Coronary artery (tissue), 2 donors: ENCODE measurements around the gene FBXO17.

Experiments used
- DNase-seq: peaks from one replicate; pipeline ENCODE4 v3.0.0-alpha.2; 2017; ENCODE audit warnings: low spot score
- H3K27ac ChIP-seq, 2 donors: fragments of 200-600 bp; sonication (generic); one replicate each; pipeline ENCODE4 v1.5.1; 2016 to 2019
- H3K4me3 ChIP-seq: fragments of 200-600 bp; sonication (generic); 2 replicates; pipeline ENCODE4 v1.5.1; 2016; ENCODE audit warnings: mild to moderate bottlenecking, moderate library complexity
- CTCF ChIP-seq: fragments of 200-600 bp; sonication (generic); IDR thresholded peaks from one replicate; pipeline ENCODE4 v1.5.1; 2019; ENCODE audit warnings: antibody characterized with exemption

FBXO17 gene

DNA sequence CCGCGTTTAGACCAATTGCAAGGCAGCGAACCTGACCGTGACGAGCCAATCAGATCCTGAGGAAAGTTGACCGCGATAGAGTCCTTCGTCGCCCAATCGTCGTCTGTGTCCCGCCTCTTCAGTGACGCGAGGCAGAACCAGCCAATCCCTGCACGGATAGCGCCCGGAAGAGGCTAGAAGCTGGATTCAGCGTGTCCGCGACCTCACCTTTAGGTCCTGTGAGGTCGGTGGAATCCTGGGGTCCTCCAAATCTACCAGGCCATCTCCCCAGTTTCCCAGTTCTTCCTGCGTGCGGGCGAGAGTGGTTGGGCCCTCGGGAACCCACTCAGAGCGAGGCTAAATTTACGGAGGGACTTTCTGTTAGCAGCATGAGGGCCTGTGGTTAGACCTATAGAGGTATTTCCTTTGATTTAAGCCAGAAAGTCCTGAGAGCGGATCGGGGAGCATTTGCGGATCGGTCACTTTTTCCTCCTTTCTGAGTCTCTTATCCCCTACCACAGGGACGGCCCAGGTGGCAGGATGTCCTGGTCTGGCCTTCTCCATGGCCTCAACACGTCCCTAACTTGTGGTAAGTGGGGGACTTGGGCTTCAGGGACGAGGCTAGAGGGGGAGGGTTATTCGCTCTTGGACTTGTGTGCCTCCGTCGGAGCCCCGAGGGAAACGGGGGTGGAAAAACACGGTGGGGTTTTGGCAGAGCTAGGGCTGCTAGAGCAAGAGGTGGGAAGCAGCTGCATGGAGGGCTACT is 44.6 kb downstream of the FBXO17 start, which contains the start of gene MRPS12:
Gene MRPS12, plus strand, starts transcription at position 169 of the 745 bp plus-strand sequence. Its CDS starts 351 bp downstream, at position 520.
- no peak for TF ChIP-seq CTCF
- peak within 1 kb of the TSS; percentile 93 for H3K4me3 ChIP-seq
- peak within 1 kb of the TSS; percentile 80 to 95 for H3K27ac ChIP-seq
- peak; percentile 99 for DNase-seq

DNA sequence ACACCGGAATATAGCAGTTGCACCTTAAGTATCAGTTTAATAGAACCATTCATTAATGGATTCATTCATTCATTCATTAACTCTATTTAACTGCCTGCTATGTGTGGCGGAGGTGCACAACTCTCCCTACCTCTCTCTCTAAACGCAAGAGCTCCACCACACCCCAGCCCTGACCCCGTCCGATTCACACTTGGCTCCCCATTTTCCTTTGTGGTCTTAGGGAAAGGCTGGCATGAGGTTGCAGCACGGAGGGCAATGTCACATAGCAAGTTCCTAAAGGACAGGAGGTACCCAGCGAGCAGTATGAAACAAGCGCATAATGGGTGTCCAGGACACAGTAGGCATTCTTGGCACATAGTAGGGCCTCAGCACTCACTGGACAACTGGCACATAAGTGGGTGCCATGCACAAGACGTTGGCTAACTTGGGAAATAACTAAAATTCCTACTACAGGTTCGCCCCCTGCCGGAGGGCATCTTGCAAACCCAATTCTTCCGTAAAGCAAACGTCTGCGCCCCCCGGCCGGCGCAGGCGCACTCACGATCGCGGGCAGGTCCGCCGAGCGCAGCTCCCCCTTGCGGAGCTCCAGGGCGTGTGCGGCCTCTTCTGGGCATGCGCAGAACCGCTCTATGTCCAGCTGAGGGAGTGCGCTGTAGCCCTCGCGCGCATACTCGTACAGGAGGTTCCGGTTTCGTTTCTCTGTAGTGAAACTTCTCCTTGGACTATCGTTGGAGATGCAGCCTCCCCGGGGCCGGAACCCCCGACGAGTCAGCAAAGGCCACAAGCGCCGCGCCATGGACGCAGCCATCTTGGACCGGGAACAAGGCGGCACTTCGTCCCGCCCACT is 45.4 kb downstream of the FBXO17 start, which contains the start of gene SARS2:
Gene SARS2, minus strand, starts transcription at position 835 of the 847 bp plus-strand sequence. Its CDS starts 27 bp downstream, at position 808.
- H3K4me3 ChIP-seq: peak within 1 kb of the TSS; percentile 93
- H3K27ac ChIP-seq: peak within 1 kb of the TSS; percentile 80 to 95
- DNase-seq: peak; percentile 94
- peak; percentile 98 for TF ChIP-seq CTCF

- no peak overlapping the region for H3K27ac ChIP-seq
- DNase-seq: no peak
- no peak for TF ChIP-seq CTCF
- H3K4me3 ChIP-seq: no peak overlapping the region
Measured at GRCh38 chr19:38928391-38929001, 47.0 kb downstream of the FBXO17 start.

DNA sequence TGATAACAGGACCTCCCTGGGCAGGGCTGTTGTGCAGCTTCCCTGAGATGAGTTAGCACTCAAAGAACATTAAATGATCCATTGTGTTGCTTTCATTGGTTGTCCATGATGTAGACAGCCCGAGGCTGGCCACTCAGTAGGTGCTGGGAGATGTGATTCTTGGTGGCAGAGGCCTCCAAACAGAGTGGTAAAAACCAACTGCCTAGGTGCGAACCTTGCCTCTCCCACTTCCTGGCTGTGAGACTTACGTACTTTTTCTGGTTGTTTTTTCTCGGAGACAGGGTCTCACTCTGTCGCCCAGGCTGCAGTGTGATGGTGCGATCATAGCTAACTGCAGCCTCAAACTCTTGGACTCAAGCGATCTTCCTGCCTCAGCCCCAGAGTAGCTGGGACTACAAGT is 51.2 kb downstream of the FBXO17 start:
- no peak overlapping the region for H3K27ac ChIP-seq
- TF ChIP-seq CTCF: no peak
- H3K4me3 ChIP-seq: no peak overlapping the region
- no peak for DNase-seq

DNA sequence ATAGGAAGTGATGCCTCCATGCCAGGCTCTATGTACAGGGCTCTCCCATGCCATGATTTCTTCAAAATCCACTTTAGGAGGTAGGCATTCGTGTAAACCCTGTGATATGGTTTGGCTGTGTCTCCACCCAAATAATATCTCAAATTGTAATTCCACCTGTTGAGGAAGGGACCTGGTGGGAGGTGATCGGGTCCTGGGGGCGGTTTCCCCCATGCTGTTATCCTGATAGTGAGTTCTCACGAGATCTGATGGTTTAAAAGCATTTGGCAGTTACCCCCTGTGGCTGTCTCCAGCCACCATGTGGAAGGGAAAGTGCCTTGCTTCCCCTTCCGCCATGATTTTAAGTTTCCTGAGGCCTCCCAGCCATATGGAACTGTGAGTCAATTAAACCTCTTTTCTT is 53.1 kb downstream of the FBXO17 start:
- DNase-seq: no peak
- no peak overlapping the region for H3K4me3 ChIP-seq
- H3K27ac ChIP-seq: no peak overlapping the region
- TF ChIP-seq CTCF: no peak

DNA sequence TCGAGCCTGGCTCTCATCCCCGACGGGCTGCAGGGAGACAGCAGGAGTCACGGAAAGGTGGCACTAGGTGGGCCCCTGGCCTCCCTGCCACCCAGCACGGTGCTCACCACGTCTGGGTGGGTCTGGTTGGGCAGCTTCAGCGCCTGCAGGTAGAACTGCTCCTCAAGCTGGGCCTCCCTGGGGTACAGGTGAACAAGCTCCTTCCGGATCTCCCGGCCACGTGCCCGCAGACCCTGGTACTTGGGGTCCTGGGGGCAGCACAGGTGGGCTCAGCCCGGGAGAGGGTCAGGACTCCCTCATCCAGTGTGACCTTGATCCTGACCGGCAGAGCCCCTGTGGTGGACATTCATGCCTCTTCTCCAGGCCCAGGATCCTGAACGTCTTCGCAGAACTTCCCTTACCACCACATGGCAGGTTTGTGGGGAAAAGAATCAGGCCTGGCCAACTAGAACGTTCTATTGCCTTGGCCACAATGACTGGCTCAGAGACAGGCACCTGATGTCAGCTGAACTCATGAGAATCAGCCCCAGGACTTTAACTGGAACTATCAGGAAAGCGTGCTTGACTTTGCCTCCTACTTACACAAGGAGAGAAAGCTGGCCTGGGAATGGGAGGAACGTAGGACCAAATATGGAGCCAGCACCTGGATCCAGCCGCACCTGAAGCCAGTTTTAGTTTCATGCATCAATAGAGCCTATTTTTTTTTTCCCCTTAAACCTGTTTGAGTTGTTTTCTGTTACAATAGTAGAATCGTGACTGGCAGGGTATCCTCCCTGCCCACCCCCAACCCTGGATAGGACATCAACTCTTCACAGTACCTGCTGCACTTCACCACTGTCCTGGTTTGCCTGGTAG is 53.9 kb downstream of the FBXO17 start:
- no peak for DNase-seq
- no peak for TF ChIP-seq CTCF
- Histone ChIP-seq H3K27ac (no peak overlapping the region), H3K4me3 (no peak overlapping the region)
